ENCODE results near the gene NKX3-2.

The NKX3-2 gene

DNA sequence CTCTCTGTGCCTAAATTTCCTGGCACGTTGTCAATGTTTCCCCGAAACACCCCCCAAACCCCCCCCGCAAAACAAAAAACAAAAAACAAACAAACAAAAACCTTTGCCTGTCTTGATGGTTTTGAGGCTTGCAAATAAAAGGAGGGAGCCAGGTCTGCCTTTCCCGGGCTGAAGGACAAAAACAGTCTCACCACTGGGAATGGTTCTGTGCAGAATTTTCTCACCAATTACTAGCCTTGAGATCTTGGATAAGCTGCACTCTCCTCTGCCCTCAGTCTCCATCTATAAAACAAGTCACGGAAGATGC, 15.5 kb downstream of the NKX3-2 start:
- H3K27ac Mint-ChIP-seq: no peak overlapping the region
- peak overlapping the region; percentile 46 for H3K4me3 Mint-ChIP-seq
- DNase-seq (ENCODE audit: low spot score in 2 of 2) (no peak), ATAC-seq (no peak)
- no peaks in the 10 kb centered on the region for H3K36me3 Mint-ChIP-seq
- H3K9me3 Mint-ChIP-seq: no peaks in the 10 kb centered on the region
- peaks cover 29% of the 10 kb centered on the region for H3K4me1 Mint-ChIP-seq

DNA sequence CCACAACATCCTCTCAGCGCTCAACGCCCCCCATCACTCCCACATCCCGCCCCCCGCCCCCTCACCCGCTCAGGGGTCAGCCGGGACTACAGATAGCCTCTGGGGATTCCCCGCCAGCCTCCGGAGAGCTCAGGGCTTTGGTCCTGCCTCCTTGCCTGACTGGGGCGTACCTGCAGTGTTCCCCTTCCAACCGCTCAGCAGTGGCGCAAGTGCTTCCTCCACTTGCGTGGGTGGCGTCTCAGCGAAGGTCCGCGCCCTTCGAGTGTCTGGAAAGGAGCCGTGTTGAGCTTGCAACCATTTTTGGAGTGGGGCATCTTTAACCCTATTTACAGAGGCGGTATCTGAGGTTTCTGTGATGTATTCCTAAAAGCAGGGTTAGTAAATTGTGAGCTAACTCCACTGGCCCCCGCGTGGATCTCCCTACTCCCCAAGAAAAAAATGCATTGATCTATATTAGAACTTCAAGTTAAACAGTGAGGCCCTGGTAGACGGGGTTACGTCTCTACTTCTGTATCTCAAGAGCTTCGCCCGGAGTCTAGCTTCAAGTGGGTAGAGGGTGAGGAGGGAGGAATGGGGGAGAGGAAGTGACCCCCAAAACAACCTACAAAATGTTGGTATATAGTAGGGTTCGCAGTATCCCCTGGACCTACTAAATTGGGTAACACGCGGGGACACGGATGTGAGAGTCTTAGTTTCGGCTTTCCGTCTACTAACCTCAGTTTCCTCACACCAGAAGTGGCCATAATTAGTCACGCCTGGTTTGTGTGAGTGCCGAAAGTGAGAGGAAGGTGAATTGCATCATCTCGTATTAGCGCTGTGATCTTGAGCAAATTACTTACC, 16.1 kb downstream of the NKX3-2 start:
- Mint-ChIP-seq H3K4me3 (peak overlapping the region; percentile 46), H3K27ac (no peak overlapping the region), H3K9me3 (no peaks in the 10 kb centered on the region), H3K36me3 (no peaks in the 10 kb centered on the region), H3K4me1 (peaks cover 29% of the 10 kb centered on the region)
- DNase-seq (ENCODE audit: low spot score in 2 of 2): no peak
- ATAC-seq: peak; percentile 85

DNA sequence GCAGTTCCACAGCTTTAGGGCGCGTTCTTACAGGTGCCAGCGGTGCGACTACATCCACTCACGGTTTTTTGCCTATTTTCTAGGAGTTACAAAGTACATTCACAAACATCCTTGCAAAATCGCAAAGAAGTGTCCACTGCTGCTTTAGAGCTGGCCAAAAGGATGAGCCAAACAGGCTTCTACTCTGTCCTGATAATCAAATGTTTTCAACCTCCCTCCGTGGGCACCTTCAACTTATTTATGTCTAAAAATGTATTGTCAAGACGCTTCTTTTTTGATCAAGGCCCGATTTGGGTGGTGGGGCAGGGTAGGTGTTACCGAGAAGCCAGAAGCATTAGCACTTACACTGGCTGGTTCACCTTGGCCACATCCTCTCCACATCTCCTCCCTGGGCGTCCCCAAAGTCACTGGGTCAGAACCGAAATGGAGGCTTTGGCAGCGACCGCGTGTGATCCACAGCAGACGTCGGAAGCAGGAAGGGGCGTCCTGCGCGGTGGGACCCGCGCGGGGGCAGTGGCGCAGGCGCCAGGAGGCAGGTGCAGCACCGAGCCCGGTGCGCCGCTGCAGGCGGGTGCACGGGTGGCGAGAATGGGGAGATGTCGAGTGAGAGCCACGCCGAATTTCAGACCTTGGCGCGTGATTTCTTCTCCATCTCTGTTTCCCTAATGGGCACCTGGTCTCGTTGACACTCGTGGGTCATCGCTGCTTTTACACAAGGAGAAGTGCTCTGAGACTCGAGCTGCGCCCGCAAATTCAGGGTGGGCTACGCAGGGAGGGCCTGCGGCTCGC, 16.9 kb downstream of the NKX3-2 start:
- Mint-ChIP-seq H3K4me3 (peak overlapping the region; percentile 46), H3K4me1 (peaks cover 29% of the 10 kb centered on the region), H3K27ac (no peak overlapping the region), H3K36me3 (no peaks in the 10 kb centered on the region), H3K9me3 (no peaks in the 10 kb centered on the region)
- ATAC-seq: peak; percentile 29
- no peak for DNase-seq (ENCODE audit: low spot score in 2 of 2)

GRCh38 chr4:13526658-13527057, 17.6 kb downstream of the NKX3-2 start:
- DNase-seq (ENCODE audit: low spot score in 2 of 2) (no peak), ATAC-seq (no peak)
- Mint-ChIP-seq H3K27ac (no peak overlapping the region), H3K4me3 (no peak overlapping the region), H3K36me3 (no peaks in the 10 kb centered on the region), H3K4me1 (peaks cover 29% of the 10 kb centered on the region), H3K9me3 (no peaks in the 10 kb centered on the region)

DNA sequence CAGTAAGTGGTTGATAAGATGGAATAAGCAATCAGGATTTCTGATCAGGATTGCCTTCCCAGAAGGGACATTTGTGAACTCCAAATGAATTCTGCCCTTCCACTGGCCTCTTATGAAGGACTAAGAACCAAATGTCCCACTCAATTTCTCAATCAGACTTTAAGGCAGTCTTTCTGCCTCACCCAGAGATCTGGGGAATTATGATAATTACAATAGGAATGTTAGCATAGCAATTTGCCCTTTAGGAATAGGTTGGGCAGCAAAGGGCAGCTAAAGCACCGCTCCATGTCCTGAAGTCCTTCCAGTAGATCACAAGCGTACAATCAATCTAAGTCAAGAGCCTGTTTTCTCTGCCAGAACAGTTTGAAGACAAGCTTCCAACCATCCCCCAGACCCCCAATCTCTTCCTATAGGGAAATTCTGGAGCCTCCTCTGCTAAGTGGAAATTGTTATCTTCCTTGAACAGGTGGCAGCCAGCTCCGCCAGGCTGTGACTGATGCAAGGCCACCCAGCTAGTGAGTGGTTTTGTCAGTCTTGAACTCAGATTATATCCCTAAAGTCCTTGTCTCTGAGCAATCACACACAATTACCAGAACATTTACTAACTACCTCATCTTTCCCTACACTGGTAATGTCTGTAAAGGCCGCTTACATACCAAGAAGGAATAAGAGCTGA, 18.6 kb downstream of the NKX3-2 start:
- H3K4me3 Mint-ChIP-seq: no peak overlapping the region
- no peak for ATAC-seq
- H3K9me3 Mint-ChIP-seq: no peaks in the 10 kb centered on the region
- H3K36me3 Mint-ChIP-seq: no peaks in the 10 kb centered on the region
- H3K27ac Mint-ChIP-seq: no peak overlapping the region
- no peak for DNase-seq (ENCODE audit: low spot score in 2 of 2)
- peaks cover 21% of the 10 kb centered on the region for H3K4me1 Mint-ChIP-seq

GRCh38 chr4:13524504-13525243, 19.6 kb downstream of the NKX3-2 start:
- Mint-ChIP-seq H3K4me1 (peaks cover 19% of the 10 kb centered on the region), H3K4me3 (no peak overlapping the region), H3K9me3 (no peaks in the 10 kb centered on the region), H3K27ac (no peak overlapping the region), H3K36me3 (no peaks in the 10 kb centered on the region)
- no peak for ATAC-seq
- no peak for DNase-seq (ENCODE audit: low spot score in 2 of 2)

DNA sequence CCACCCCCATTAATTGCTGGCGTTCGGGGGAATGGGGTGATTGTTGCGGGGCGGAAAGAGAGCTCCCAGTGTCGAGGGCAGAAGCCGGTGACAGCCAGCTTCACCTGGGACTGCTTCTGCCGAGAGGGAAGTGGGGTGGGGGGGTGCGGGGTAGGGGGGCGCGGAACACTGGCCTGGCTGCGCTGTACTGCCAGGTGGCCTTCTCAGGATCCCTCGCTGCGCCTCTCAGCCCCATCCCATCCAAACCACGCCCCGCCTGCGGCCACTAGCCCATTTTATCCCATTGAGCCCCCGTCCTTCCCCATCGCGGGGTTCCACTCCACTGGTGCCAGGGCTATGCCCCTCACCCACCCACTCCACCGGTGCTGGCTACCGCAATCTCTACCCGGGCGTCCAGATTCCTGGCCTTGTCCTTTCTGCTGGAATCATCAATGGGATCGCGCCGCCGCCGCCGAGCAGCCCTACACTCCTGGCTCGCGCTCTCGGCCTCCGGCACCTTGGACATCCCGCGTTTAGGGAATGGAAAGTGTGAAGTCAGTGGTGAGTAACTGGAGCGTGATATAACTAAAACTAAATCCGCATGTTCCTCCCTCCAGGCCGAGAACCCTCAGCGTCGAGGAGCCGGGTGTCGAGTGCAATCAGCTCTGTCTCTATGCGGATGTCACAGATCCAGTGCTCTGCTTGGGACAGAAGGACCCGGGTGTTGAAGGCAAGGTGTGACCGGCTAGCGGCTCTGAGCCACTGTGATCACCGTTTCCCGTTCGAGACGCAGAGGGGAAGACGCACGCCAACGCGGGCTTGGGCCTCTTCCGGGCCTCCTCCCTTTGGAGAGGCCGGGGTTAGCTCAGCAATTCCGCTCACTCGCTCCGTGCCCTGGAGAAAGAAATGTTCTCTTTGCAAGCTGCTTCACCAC, 20.5 kb downstream of the NKX3-2 start:
- Mint-ChIP-seq H3K9me3 (no peaks in the 10 kb centered on the region), H3K4me3 (no peak overlapping the region), H3K27ac (no peak overlapping the region), H3K36me3 (no peaks in the 10 kb centered on the region), H3K4me1 (peaks cover 15% of the 10 kb centered on the region)
- DNase-seq (ENCODE audit: low spot score in 2 of 2): no peak
- no peak for ATAC-seq

DNA sequence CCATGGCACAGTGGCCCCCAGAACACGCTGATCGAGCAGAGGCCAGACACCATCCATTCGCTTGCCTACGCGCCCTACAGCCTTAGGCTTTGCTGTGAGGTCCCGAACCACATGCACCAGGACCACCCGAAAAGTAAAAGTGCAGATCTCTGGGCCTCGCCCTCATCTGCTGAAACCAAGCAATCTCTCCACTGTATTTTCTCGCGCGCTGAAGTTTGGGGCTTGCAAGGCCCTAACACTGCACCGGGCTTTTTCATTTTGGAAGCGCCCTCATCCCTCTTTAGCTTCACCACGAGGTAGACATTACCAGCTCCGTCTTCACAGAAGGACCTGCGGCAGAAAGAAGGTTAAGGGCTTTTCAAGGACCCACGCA, 21.2 kb downstream of the NKX3-2 start:
- H3K4me3 Mint-ChIP-seq: peak overlapping the region; percentile 20
- H3K9me3 Mint-ChIP-seq: no peaks in the 10 kb centered on the region
- H3K27ac Mint-ChIP-seq: no peak overlapping the region
- H3K36me3 Mint-ChIP-seq: no peaks in the 10 kb centered on the region
- no peak for ATAC-seq
- peaks cover 7% of the 10 kb centered on the region for H3K4me1 Mint-ChIP-seq
- no peak for DNase-seq (ENCODE audit: low spot score in 2 of 2)

DNA sequence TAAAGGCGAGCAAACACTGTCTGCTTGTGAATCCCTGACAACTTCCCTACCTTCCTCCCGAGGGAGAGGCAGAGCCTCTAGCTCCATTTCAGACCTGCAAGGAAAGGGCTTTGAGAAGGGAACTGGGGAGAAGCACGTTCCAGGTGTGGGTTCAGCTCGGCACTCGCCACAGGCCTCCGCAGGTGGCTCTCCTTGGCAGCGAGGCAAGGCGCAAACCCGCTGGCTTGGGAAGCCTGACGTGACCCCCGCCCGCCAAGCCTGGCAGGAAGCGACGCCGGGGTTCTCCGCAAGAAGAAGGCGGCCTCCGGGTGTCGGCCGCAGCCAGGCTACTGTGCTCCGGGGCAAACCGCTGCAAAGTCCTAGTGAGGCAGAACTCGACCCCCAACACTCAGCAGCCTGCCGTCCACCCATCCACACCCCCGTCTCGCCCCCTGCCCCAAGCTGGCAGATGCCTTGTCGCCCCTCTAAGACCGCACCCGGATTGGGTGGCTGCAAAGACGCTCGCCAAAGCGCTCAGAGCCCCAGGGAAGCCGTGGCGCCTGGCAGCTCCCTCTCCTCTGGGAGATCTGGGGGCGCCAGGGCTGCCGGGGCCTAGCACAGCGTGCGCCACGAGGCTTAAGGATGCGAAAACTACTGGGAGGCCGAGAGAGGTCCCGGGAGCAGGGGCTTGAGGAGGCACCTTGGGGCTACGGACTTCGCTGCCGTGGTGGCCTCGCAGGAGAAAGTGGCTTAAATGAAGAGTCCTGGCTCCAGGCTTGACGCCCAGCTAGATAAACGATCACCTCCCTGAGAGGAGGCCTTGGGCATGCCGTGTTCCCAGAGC, 21.8 kb downstream of the NKX3-2 start:
- Mint-ChIP-seq H3K4me1 (peaks cover 4% of the 10 kb centered on the region), H3K4me3 (peak overlapping the region; percentile 20)
- no peak for ATAC-seq

DNA sequence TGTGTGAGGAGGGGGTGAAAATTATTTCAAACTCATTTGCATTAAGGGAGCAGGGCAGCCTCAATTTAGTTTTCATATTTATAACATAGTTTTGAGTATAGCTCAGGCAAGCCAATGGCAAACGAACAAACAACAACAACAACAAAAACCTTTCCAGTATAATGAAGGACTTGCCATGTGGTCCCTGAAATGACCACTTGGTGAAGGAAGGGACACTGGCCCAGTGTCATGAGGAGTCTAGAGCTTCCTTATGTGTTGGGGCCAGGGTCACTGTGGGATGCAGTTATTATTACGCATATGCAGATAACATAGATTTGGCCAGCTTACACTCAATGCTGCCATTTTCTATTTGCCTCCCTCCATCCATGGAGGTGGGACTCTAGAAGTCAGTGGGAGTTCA, 23.3 kb downstream of the NKX3-2 start:
- Mint-ChIP-seq H3K4me1 (no peaks in the 10 kb centered on the region), H3K27ac (no peak overlapping the region), H3K4me3 (no peak overlapping the region), H3K9me3 (no peaks in the 10 kb centered on the region), H3K36me3 (no peaks in the 10 kb centered on the region)
- ATAC-seq: no peak
- no peak for DNase-seq (ENCODE audit: low spot score in 2 of 2)

More for the DNA sequence above, 21.8 kb downstream of the NKX3-2 start:
- Mint-ChIP-seq H3K27ac (no peak overlapping the region), H3K9me3 (no peaks in the 10 kb centered on the region), H3K36me3 (no peaks in the 10 kb centered on the region)
- no peak for DNase-seq (ENCODE audit: low spot score in 2 of 2)

- DNase-seq (ENCODE audit: low spot score in 2 of 2) (no peak), ATAC-seq (no peak)
- H3K4me3 Mint-ChIP-seq: no peak overlapping the region
- no peaks in the 10 kb centered on the region for H3K36me3 Mint-ChIP-seq
- no peaks in the 10 kb centered on the region for H3K4me1 Mint-ChIP-seq
- no peaks in the 10 kb centered on the region for H3K9me3 Mint-ChIP-seq
- H3K27ac Mint-ChIP-seq: no peak overlapping the region
Observed at GRCh38 chr4:13516315-13516860, 27.9 kb downstream of the NKX3-2 start.

GRCh38 chr4:13515268-13515667, 29.0 kb downstream of the NKX3-2 start:
- Mint-ChIP-seq H3K4me3 (no peak overlapping the region), H3K36me3 (no peaks in the 10 kb centered on the region), H3K9me3 (no peaks in the 10 kb centered on the region), H3K27ac (no peak overlapping the region), H3K4me1 (no peaks in the 10 kb centered on the region)
- no peak for ATAC-seq
- DNase-seq (ENCODE audit: low spot score in 2 of 2): no peak

DNA sequence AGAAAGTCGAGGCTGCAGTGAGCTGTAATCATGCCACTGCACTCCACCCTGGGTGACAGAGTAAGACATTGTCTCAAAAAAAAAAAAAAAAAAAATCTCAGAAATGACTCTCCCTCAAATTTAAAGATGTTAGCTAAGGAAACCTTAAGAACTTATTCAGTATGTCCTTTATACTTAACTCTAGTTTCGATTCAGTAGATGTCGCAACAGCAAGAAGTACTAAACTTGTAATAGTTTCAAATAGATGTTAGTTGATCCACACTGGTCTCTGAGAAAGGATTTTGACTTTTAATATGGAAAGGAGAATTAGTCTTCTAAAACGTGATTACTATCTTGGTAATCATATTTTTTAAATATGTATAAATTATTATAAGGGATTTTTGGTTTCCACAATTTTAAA, 29.6 kb downstream of the NKX3-2 start:
- DNase-seq (ENCODE audit: low spot score in 2 of 2): no peak
- Mint-ChIP-seq H3K36me3 (no peaks in the 10 kb centered on the region), H3K4me3 (no peak overlapping the region), H3K9me3 (no peaks in the 10 kb centered on the region), H3K4me1 (no peaks in the 10 kb centered on the region), H3K27ac (no peak overlapping the region)
- no peak for ATAC-seq

Data from stimulated activated effector memory CD8-positive, alpha-beta T cell treated with anti-CD3 and anti-CD28 coated beads, Interleukin-12 subunit alpha, Interleukin-12 subunit beta, amount 100 ng/mL, for 72 hours (primary cell).